Islet precursor cell (in vitro differentiated cells): ENCODE results near the gene C19orf67.
A peak's percentile ranks its signal among the peaks of the same experiment; 100 is the strongest.

Experiments used
- DNase-seq: peaks from one replicate; pipeline ENCODE4 v3.0.0-alpha.2; 2018

The C19orf67 gene

DNA sequence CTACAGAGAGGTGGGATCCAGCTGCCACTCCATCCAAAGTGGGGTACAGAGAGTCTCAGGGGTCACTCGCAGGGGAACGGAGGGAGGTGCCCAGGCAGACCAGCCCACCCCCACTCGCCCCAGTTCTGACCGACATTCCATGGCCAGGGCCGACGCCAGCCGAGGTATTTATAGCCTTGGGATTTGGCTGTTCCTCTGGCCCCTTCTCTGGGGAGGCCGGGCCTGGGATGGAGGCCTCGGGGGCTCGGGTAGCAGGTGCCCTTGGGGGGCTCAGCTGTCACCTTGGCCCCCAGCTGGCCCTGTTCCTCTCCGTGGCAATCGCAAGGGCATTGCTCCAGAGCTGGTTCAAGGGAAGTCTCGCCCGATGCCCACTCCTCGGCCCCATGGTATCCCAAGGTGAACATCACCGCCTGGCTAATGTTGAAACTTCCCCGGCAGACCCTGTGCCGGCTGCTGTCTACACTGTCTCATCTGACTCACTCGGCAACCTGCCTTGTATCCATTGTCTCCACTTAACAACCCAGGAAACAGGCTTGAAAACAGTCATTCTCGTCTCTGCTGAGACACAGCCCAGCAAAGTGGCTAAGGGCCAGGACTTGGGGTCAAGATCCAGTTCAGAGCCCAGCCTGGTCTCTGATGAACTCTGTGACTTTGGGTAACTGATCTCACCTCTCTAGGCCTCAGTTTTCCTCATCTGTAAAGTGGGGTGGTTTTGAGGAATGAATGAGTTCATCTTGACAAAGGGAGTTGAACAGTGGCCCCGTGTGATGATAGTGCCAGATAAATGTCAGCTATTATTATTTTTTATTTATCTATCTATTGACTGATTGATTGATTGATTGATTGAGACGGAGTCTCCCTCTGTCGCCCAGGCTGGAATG lies 22.2 kb upstream of the C19orf67 start:
- no peak for DNase-seq

DNA sequence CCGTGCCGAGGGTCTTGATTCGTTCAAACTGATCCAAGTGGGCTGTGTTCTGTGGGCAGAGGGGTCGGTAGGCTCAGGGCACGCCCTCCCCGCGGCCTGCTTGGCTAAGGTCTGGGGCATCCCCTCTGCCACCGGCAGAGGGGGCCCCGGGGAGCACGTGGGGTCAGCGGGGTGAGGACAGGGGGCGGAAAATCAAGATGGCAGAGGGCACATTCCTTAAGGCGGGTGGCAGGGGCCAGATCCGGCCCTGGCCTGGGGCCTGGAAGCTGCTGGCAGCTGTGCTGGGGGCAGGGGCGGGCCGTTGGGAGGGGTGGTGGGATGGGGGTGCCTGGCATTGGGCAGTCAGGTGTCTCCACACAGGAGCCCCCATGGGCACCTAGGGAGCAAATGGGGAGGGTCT lies 21.3 kb upstream of the C19orf67 start:
- DNase-seq: no peak

GRCh38 chr19:14105680-14106079 lies 20.1 kb upstream of the C19orf67 start:
- DNase-seq: no peak

GRCh38 chr19:14103310-14103709 lies 17.7 kb upstream of the C19orf67 start:
- DNase-seq: no peak

DNA sequence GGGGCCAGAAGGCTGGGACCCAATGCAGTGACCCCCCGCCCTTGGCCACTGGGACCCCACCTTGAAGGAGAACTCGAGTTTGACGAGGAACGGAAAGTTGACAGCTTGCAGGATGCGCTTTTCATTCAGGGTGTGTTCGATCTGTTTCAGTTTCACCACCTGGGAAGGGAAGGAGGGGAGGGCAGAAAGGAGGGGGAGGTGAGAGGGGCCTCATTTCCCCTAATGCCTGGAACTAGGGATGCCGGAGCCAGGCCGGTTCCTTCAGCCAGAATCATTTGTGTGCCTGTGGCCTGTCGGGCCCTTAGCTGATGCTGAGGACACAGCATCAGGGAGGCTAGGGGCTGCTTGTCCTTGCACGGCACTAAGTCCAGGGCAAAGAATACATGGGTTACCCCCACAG lies 17.2 kb upstream of the C19orf67 start:
- no peak for DNase-seq

GRCh38 chr19:14102102-14102696 lies 16.6 kb upstream of the C19orf67 start:
- no peak for DNase-seq

DNA sequence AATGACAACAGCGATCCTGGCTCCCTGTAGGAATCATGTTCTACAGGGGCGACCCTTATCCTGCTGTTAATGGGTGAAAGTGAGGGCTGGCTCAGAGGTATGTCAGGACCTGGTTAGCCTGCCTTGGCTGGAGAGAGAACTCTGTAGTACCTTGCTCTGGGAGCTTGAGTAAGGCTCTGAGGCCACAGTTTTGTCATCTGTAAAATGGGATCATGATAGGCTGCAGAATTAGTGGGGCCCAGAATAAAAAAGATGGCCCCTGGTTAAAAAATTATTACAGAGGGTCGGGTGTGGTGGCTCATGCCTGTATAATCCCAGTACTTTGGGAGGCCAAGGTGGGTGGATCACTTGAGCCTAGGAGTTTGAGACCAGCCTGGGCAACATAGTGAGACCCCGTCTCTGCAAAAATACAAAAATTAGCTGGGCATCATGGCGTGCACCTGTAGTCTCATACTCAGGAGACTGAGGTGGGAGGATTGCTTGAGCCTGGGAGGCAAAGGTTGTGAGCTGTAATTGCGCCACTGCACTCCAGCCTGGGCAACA lies 15.5 kb upstream of the C19orf67 start:
- DNase-seq: no peak

GRCh38 chr19:14097532-14098151 lies 12.1 kb upstream of the C19orf67 start:
- DNase-seq: no peak

GRCh38 chr19:14096272-14096992 lies 10.8 kb upstream of the C19orf67 start:
- DNase-seq: no peak

DNA sequence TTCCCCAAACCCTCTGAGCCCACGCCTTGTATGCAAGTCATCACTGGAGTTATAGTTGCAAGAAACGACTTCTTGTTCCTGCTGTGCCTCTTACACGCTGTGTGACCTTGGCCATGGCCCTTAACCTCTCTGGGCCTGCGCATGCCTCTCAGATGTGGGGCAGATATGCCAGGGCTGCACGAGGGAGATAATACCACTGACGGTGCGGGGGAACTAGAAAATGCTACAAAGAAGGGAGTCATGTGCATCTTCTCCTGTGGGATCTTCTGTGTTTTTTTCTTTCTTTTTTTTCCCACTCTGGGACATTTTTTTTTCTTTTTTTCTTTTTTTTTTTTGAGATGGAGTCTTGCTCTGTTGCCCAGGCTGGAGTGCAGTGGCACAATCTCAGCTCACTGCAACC lies 9.3 kb upstream of the C19orf67 start:
- no peak for DNase-seq

DNA sequence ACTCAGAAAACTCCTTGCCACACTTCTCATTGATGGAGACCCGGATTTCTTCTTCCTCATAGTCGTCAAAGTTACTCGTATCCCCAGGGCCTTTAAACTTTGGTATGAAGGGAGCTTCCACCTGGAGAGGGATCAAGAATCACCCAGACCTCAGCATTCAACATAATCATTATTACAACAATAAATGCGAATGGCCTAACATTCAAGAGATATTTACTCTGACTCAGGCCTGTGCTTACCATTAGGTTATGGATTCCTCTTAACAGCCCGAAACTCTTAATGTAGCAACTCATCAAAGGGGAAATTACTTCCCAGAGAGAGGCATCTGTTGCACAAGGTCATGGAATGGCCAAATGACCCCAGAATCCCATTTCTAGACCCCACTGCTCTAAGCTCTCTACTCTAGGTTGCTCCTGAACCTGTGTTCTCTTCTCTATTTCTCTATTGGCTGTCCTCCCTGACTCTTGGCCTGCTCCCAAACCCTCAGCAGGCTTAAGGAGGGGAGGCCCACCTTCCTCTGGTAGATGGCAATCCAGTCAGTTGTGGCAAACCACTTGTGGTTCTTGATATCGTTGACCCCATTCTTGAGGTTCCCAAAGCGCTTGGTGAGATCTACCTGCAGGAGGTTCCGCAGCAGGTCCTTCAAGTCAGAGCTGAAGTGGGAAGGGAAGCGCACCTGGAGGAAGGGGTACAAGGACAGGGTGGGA lies 7.7 kb upstream of the C19orf67 start:
- no peak for DNase-seq

DNA sequence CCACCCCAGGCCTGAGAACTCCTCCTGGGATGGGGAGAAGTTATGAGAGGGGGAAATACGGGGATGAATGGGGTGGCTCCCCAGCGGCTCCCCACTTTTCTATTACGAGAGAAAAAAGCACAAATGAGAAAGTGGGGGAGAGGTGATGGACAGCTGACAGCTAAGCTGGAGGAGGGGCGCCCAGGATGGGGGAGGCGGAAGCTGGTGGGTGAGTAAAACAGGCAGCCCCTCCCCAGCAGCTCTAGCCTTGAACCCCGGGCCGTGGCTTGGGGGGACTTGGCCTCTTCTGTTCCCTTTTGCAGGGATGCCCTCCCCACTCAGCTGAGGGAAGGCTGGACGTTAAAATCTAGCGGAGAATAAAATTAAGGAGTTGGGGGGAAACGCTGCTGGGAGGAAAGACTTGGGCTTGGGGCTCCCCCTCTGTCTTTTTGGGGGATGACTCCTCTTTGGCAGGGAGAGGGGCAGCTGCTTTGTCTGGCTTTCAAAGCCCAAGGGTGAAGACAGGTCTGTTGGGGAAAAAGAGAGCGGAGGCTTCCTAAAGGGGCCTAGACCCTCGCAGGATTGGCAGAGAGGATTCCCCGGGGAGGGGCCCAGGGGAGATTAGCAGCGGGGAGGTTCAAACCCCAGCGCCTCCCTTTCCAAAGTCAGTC lies 6.4 kb upstream of the C19orf67 start:
- DNase-seq: no peak

- DNase-seq: peak; percentile 82
Observed at GRCh38 chr19:14091081-14091812, 5.7 kb upstream of the C19orf67 start.

- DNase-seq: peak; percentile 88
Observed at GRCh38 chr19:14090509-14091080, 5.0 kb upstream of the C19orf67 start, which contains the start of gene SAMD1. Gene SAMD1 (minus strand): TSS chr19:14090751.

GRCh38 chr19:14089662-14090508 lies 4.3 kb upstream of the C19orf67 start:
- DNase-seq: no peak

GRCh38 chr19:14089412-14089661 lies 3.8 kb upstream of the C19orf67 start:
- no peak for DNase-seq

DNA sequence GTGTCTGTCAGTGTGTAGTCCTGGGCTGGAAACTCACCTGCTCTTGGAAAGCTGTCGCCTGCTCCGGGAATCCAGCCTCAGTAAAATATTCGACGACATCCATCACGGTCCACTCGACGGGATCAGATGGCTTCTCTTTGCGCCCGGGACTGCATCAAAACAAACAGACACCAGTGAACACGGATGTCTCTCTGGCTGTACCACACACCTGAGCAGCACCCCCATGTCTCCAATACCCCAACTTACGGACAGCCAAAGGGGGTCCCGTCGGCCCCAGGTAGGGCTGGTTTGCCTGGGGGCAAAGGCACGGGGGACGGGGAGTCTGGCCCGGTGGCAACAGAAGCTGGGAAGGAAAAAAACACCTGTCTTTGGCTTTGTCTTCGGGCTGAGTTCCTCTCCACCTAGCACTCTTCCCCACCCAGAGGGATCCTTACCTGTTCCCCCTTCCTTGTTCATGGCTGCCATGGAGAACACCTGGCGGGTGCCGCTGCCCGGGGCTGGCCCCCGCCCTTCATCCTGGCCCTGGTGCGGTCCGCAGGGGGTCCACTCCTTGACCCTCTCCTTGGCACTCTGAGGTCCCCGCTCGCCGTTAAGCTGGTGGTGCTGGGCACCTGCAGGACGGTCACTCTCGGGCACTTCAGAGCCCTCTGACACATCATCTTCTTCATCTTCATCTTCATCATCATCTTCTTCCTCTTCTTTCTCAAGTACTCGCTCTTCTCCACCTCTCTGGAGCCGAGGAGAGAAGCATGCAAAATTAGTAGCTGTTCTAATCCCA lies 3.2 kb upstream of the C19orf67 start:
- DNase-seq: no peak

- no peak for DNase-seq
Observed at GRCh38 chr19:14086098-14086497, 515 bp upstream of the C19orf67 start.

DNA sequence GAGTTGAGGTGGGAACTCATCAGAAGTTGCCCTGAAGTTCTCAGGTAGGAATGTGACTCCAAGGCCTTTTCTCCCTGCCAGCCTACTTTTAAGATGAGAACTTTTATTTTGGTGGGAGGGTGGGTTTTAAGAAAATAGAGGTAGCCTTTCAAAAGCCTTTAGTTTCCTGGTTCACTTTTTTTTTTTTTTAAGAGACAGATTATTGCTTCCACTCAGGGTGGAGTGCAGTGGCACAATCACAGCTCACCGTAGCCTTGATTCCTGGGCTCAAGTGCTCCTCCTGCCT lies 3.0 kb downstream of the C19orf67 start:
- DNase-seq: no peak
